ENCODE data around the gene TTC33.
"Not testable (repeated sequence)": the region's sequence is repeated elsewhere in the genome, so short reads cannot be mapped to it uniquely, and the experiment has no call there.

The TTC33 gene

GRCh38 chr5:40652441-40653220 is 103.1 kb downstream of the TTC33 start:
- no peak for DNase-seq (ENCODE audit: low read depth)

GRCh38 chr5:40651201-40651600 is 104.6 kb downstream of the TTC33 start:
- DNase-seq (ENCODE audit: low read depth) = no peak

- DNase-seq (ENCODE audit: low read depth) = no peak
Observed at GRCh38 chr5:40649463-40650030, 106.2 kb downstream of the TTC33 start.

- no peak for DNase-seq (ENCODE audit: low read depth)
Observed at GRCh38 chr5:40648150-40648549, 107.6 kb downstream of the TTC33 start.

GRCh38 chr5:40646266-40646665 is 109.5 kb downstream of the TTC33 start:
- no peak for DNase-seq (ENCODE audit: low read depth)

- not testable (repeated sequence) for DNase-seq (ENCODE audit: low read depth)
Observed at GRCh38 chr5:40639531-40639930, 116.2 kb downstream of the TTC33 start.

- no peak for DNase-seq (ENCODE audit: low read depth)
Observed at GRCh38 chr5:40634593-40634992, 121.2 kb downstream of the TTC33 start.

- no peak for DNase-seq (ENCODE audit: low read depth)
Observed at GRCh38 chr5:40634154-40634553, 121.6 kb downstream of the TTC33 start.

- DNase-seq (ENCODE audit: low read depth) = no peak
Observed at GRCh38 chr5:40631236-40631635, 124.5 kb downstream of the TTC33 start.

GRCh38 chr5:40630126-40630525 is 125.6 kb downstream of the TTC33 start:
- DNase-seq (ENCODE audit: low read depth) = no peak

GRCh38 chr5:40628407-40628806 is 127.4 kb downstream of the TTC33 start:
- DNase-seq (ENCODE audit: low read depth) = no peak

GRCh38 chr5:40627706-40628105 is 128.1 kb downstream of the TTC33 start:
- DNase-seq (ENCODE audit: low read depth) = no peak

GRCh38 chr5:40626801-40627200 is 129.0 kb downstream of the TTC33 start:
- no peak for DNase-seq (ENCODE audit: low read depth)

- DNase-seq (ENCODE audit: low read depth) = peak; percentile 8
Observed at GRCh38 chr5:40623480-40624420, 132.0 kb downstream of the TTC33 start.

GRCh38 chr5:40622463-40623252 is 133.1 kb downstream of the TTC33 start:
- DNase-seq (ENCODE audit: low read depth) = no peak

GRCh38 chr5:40619421-40619820 is 136.3 kb downstream of the TTC33 start:
- no peak for DNase-seq (ENCODE audit: low read depth)

- DNase-seq (ENCODE audit: low read depth) = no peak
Observed at GRCh38 chr5:40618926-40619325, 136.8 kb downstream of the TTC33 start.

GRCh38 chr5:40616781-40617180 is 139.0 kb downstream of the TTC33 start:
- DNase-seq (ENCODE audit: low read depth) = no peak

GRCh38 chr5:40615586-40616170 is 140.1 kb downstream of the TTC33 start:
- DNase-seq (ENCODE audit: low read depth) = no peak

- DNase-seq (ENCODE audit: low read depth) = no peak
Observed at GRCh38 chr5:40614923-40615585, 140.7 kb downstream of the TTC33 start.

- DNase-seq (ENCODE audit: low read depth) = no peak
Observed at GRCh38 chr5:40614466-40614865, 141.3 kb downstream of the TTC33 start.

Measured in T follicular helper cell (primary cell).